ENCODE results near the gene GEMIN4.
"Not testable (repeated sequence)": the region's sequence is repeated elsewhere in the genome, so short reads cannot be mapped to it uniquely, and the experiment has no call there.

Gene GEMIN4

DNA sequence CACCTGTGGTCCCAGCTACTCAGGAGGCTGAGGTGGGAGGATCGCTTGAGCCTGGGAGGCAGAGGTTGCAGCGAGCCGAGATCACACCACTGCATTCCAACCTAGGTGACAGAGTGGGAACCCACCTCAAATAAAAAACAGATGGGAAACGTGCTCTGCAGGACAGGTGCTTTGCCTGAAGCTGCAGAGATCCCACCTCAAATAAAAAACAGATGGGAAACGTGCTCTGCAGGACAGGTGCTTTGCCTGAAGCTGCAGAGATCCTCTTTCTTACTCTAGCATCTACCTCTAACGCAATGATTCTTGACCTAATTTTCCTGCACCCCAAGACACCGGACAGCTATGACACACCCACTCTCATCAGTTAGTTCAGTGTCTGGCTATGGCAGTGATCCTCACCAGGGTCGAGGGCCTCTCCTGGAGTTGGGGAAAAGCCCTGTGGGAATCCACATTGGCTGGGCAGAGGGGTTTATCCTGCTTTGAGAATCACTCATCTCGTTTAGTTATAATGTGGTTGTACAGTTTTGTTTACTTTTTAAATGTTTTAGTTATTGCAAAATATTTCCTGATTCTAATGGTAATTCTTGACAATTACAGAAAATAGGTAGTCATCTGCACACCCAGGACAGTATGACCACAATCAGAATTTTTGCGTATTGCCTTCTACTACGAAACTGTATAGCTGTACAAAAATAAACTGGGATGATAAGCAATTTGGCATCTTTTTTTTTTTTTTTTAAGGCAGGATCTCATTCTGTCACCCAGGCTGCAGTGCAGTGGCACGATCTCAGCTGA lies 48.8 kb downstream of the GEMIN4 start:
- DNase-seq (ENCODE audit: low spot score) = no peak

DNA sequence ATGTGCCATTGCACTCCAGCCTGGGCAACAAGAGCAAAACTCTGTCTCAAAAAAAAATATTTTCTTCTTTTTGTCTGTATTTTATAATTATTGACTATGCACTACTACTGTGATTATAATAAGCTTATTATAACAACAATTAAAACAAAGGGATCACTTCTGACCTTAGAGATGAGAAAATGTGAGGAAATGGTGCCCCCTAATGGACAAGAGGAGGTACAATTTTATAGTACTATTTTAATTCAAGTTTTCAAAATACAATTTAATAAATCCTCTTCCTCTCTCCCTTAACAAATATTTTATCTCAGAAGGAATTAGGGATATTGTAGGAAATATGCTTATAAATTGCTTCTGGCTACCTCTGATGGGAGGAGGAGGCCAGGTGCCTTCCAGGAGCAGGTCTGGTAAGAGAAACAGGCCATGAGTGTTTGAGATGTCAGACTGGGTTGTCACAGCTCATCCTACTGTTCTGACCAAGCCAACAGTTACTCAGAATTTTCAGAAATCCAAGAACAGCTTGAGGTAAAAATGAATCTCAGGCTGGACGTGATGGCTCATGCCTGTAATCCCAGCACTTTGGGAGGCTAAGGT lies 51.5 kb downstream of the GEMIN4 start:
- peak; percentile 37 for DNase-seq (ENCODE audit: low spot score)

DNA sequence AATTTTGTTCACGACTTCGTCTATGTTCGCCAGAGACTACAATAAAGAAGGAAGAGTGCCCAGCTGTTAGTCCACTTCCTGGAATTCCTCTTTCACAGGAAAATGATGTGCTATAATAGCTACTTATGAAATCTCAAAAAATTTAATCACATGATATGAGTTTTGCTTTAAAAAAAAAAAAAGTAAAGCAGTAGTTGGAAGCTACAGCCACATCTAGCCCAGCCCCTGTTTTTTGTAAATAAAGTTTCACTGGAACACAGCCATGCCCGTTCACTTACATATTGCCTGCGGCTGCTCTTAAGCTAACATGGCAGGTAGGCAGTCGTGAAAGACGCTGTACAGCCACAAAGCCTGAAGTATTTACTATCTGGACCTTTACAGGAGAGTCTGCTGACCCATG lies 52.7 kb downstream of the GEMIN4 start:
- no peak for DNase-seq (ENCODE audit: low spot score)

DNA sequence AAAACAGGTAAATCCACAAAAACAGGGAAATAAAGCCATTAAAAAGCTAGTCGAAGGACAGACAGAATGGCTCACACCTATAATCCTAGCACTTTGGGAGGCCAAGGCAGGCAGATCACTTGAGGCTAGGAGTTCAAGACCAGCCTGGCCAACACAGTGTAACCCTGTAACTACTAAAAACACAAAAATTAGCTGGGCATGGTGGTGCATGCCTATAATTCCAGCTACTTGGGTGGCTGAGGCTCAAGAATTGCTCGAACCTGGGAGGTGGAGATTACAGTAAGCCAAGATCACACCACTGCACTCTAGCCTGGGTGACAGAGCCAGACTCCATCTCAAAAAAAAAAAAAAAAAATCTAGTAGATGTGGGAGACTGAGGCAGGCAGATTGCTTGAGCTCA lies 54.0 kb downstream of the GEMIN4 start:
- not testable (repeated sequence) for DNase-seq (ENCODE audit: low spot score)

DNA sequence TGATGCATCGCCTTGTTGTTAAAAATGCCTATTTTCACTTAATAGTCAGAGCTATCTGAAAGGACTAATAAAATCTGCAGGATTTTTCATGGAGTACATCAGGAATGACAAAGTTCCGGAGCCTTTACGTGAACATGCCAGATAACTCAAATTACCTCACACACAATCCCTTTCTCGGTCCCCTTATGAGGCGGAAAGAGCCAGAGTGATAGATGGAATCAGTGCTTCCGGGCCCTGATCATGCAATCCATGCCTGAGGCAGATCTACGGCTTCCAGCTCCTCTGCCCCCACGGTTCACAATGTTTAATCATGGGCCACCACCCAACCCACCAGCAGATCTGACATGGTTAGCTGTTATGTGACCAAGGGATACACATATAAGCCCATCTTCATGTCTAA lies 54.4 kb downstream of the GEMIN4 start:
- no peak for DNase-seq (ENCODE audit: low spot score)

DNA sequence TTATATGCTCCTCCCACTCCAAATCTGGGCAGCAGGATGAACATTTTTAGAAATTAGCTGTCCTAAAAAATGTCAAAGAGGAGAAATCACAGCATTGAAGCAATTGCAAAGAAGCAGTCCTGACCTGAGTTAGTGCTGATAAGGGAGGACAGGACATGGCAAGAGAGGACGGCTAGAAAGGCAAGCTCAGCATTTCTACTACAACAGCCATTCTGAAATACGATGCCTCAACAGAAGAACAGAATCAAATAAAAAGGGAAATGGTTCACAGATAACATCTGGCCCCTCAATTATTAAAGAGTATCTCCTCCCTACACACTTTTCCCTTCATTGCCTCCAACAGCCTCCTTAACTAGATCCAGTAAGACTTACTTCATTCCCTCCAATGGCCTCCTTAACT lies 55.7 kb downstream of the GEMIN4 start:
- DNase-seq (ENCODE audit: low spot score) = no peak
